Liver (tissue), 9 donors: ENCODE measurements around the gene MBNL2. TPM values are rescaled to one million over a fixed set of nuclear protein-coding genes. Genes with fewer than 3 reads are reported as not detected.

ENCODE experiments used
- DNase-seq: peaks from one replicate; pipeline ENCODE4 v3.0.0-alpha.2; 2017; ENCODE audit warnings: low spot score
- H3K27ac ChIP-seq, 2 donors: one replicate each; pipeline ENCODE4 v1.7.0; 2013; ENCODE audit warnings: inconsistent platforms in 2 of 2, low read length in 2 of 2, control low read depth in 1 of 2, low read depth in 1 of 2, mild to moderate bottlenecking in 1 of 2
- H3K27me3 ChIP-seq, 4 donors: one replicate each; pipeline versions ENCODE4 v1.6.1 to v1.7.0; 2013; ENCODE audit warnings: low read length in 3 of 4, inconsistent platforms in 1 of 4, mild to moderate bottlenecking in 1 of 4, moderate library complexity in 1 of 4; ENCODE audit not compliant: control insufficient read depth in 4 of 4, insufficient read depth in 4 of 4
- H3K36me3 ChIP-seq, 4 donors: one replicate each; pipeline versions ENCODE4 v1.6.1 to v1.7.0; 2013; ENCODE audit warnings: low read length in 3 of 4, mild to moderate bottlenecking in 3 of 4, low read depth in 1 of 4, moderate library complexity in 1 of 4; ENCODE audit not compliant: control insufficient read depth in 4 of 4, insufficient read depth in 3 of 4
- H3K4me1 ChIP-seq, 4 donors: one replicate each; pipeline versions ENCODE4 v1.6.1 to v1.7.0; 2013; ENCODE audit warnings: low read length in 3 of 4, mild to moderate bottlenecking in 3 of 4, moderate library complexity in 1 of 4; ENCODE audit not compliant: control insufficient read depth in 4 of 4, insufficient read depth in 4 of 4
- H3K4me3 ChIP-seq, 3 donors: one replicate each; pipeline versions ENCODE4 v1.6.1 to v1.7.0; 2013; ENCODE audit warnings: low read length in 3 of 3, control low read depth in 1 of 3, low read depth in 1 of 3, mild to moderate bottlenecking in 1 of 3
- H3K9ac ChIP-seq, 2 donors: one replicate each; pipeline ENCODE4 v1.7.0; 2013; ENCODE audit warnings: low read length in 2 of 2, mild to moderate bottlenecking in 2 of 2, moderate library complexity in 2 of 2, control low read depth in 1 of 2, low read depth in 1 of 2
- H3K9me3 ChIP-seq, 4 donors: one replicate each; pipeline versions ENCODE4 v1.6.1 to v1.7.0; 2013; ENCODE audit warnings: low read length in 3 of 4; ENCODE audit not compliant: control insufficient read depth in 4 of 4
- EGR1 ChIP-seq, 2 donors: IDR thresholded peaks; 2 replicates each; pipeline ENCODE4 v1.6.1; 2016 to 2018; ENCODE audit warnings: antibody characterized with exemption in 2 of 2, low read depth in 2 of 2
- FOXA1 ChIP-seq: IDR thresholded peaks from 2 replicates; pipeline ENCODE4 v1.6.1; 2016; ENCODE audit warnings: antibody characterized with exemption
- FOXA2 ChIP-seq: IDR thresholded peaks from 2 replicates; pipeline ENCODE4 v1.6.1; 2016; ENCODE audit warnings: antibody characterized with exemption
- GABPA ChIP-seq, 2 donors: IDR thresholded peaks in 1 of 2; conservative IDR thresholded peaks in 1 of 2; 2 replicates each; pipeline ENCODE4 v1.6.1; 2016; ENCODE audit warnings: antibody characterized with exemption in 2 of 2, mild to moderate bottlenecking in 1 of 2, moderate library complexity in 1 of 2
- HNF4A ChIP-seq, 2 donors: conservative IDR thresholded peaks; 2 replicates each; pipeline ENCODE4 v1.6.1; 2016; ENCODE audit warnings: antibody characterized with exemption in 2 of 2, mild to moderate bottlenecking in 2 of 2
- HNF4G ChIP-seq: IDR thresholded peaks from 2 replicates; pipeline ENCODE4 v1.6.1; 2016; ENCODE audit warnings: antibody characterized with exemption
- JUND ChIP-seq, 2 donors: IDR thresholded peaks; 2 replicates each; pipeline ENCODE4 v1.6.1; 2016; ENCODE audit warnings: antibody characterized with exemption in 2 of 2
- NR2F2 ChIP-seq: IDR thresholded peaks from 2 replicates; pipeline ENCODE4 v1.6.1; 2016; ENCODE audit warnings: antibody characterized with exemption
- RAD21 ChIP-seq, 2 donors: IDR thresholded peaks; 2 replicates each; pipeline ENCODE4 v1.6.1; 2016; ENCODE audit warnings: antibody characterized with exemption in 2 of 2, mild to moderate bottlenecking in 2 of 2
- REST ChIP-seq: IDR thresholded peaks from 2 replicates; pipeline ENCODE4 v1.6.1; 2016; ENCODE audit warnings: antibody characterized with exemption, mild to moderate bottlenecking
- RXRA ChIP-seq, 2 donors: IDR thresholded peaks; 2 replicates each; pipeline ENCODE4 v1.6.1; 2017 to 2018; ENCODE audit warnings: antibody characterized with exemption in 2 of 2, mild to moderate bottlenecking in 1 of 2
- SP1 ChIP-seq: IDR thresholded peaks from 2 replicates; pipeline ENCODE4 v1.6.1; 2018; ENCODE audit warnings: antibody characterized with exemption, mild to moderate bottlenecking
- TAF1 ChIP-seq: conservative IDR thresholded peaks from 2 replicates; pipeline ENCODE4 v1.6.1; 2016; ENCODE audit warnings: antibody characterized with exemption, mild to moderate bottlenecking
- YY1 ChIP-seq: IDR thresholded peaks from 2 replicates; pipeline ENCODE4 v1.6.1; 2016; ENCODE audit warnings: antibody characterized with exemption, mild to moderate bottlenecking
- ZBTB33 ChIP-seq: IDR thresholded peaks from 2 replicates; pipeline ENCODE4 v1.6.1; 2016; ENCODE audit warnings: antibody characterized with exemption
- WGBS: extraction: QIAGEN DNeasy Blood & Tissue Kit; methylation state at CpG from one replicate; pipeline ENCODE4 v1.1.7; 2013; 5-methylcytosine and 5-hydroxymethylcytosine counted together
- polyA plus RNA-seq, 2 donors: library from polyadenylated mRNA; stranded (reverse) in 1 of 2; unstranded in 1 of 2; fragments of 200-250 nt in 1 of 2; fragments of >200 nt in 1 of 2; fragmentation: Nextera tagmentation in 1 of 2; extraction: Ambion mirVana in 1 of 2; gene quantifications; one replicate each; pipeline versions ENCODE4 v1.2.1 to v1.2.3, GENCODE V29; 2013 to 2015
- total RNA-seq, 2 donors: library from RNA; depleted of rRNA; stranded (reverse); fragments of >200 nt; gene quantifications; one replicate each; pipeline ENCODE4 v1.2.3, GENCODE V29; 2014
- TF ChIP-seq, protein P1 (sequence below): fragments of 150-350 bp; IDR thresholded peaks from 2 replicates; pipeline ENCODE4 v1.5.1; 2017; ENCODE audit warnings: improper control_type of control experiment, low read depth, low read length; ENCODE audit not compliant: missing input control
- TF ChIP-seq, protein P2 (sequence below): IDR thresholded peaks from 2 replicates; pipeline ENCODE4 v1.6.1; 2016; ENCODE audit warnings: antibody characterized with exemption
- TF ChIP-seq, protein P3 (sequence below): IDR thresholded peaks from 2 replicates; pipeline ENCODE4 v1.6.1; 2016; ENCODE audit warnings: antibody characterized with exemption
- donor health status: healthy.
- donor health status: healthy.
- donor health status: healthy.
- donor health status: healthy.
- donor health status: healthy.

MBNL2 gene
- total and polyA plus RNA-seq, 4 donors = 16.0 to 49.6 (median 36.8) TPM

DNA sequence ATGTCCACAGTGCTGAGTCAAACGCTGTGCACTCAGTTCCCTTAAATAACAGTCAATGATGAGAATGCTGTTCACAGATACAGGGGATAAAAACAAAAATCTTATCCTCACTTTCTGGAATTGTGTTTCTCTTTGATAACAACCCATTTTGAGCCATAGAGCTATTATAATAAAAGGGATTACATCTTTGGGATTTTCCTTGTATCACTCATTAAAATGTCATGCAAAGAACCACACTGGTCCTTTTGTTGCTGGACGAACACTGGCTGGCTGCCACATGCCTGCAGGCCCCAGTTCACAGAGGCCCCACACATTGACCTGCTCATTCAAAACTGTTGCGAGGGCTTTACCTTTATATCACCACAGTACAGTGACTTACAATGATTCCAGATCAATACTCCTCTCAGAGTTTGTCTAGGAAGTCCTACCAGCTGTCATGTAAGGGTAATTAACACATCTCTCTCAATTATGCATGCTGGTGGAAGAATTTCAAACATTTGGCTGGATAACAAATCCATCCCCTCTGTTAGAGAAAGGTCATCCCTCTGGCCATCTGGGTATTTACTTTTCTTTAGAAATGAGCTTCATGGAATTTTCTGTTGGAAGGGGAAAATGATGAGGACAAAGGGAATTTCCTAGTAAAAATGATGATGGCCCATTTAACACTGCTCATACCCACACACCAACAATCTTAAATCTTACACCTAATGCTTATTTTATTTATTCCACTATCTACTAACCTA, 85.9 kb downstream of the MBNL2 start:
- Histone ChIP-seq H3K27me3 (no peaks in the 10 kb centered on the region), H3K4me1 (peaks cover 22 to 50% (median 32%) of the 10 kb centered on the region in 4 donors), H3K4me3 (no peak overlapping the region), H3K9ac (no peak overlapping the region), H3K9me3 (peaks cover 0 to 2% (median 0%) of the 10 kb centered on the region in 4 donors), H3K27ac (peak overlapping the region; percentile 1 to 33), H3K36me3 (peaks cover 0 to 2% (median 0%) of the 10 kb centered on the region in 4 donors)
- DNase-seq = no peak
- 41% methylated on average over 3 of the region's 3 CpGs for WGBS
- TF ChIP-seq, protein P1, sequence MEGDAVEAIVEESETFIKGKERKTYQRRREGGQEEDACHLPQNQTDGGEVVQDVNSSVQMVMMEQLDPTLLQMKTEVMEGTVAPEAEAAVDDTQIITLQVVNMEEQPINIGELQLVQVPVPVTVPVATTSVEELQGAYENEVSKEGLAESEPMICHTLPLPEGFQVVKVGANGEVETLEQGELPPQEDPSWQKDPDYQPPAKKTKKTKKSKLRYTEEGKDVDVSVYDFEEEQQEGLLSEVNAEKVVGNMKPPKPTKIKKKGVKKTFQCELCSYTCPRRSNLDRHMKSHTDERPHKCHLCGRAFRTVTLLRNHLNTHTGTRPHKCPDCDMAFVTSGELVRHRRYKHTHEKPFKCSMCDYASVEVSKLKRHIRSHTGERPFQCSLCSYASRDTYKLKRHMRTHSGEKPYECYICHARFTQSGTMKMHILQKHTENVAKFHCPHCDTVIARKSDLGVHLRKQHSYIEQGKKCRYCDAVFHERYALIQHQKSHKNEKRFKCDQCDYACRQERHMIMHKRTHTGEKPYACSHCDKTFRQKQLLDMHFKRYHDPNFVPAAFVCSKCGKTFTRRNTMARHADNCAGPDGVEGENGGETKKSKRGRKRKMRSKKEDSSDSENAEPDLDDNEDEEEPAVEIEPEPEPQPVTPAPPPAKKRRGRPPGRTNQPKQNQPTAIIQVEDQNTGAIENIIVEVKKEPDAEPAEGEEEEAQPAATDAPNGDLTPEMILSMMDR = no peak
- TF ChIP-seq RXRA (IDR thresholded peaks at IDR 0.05) = peak; percentile 33 to 54
- TF ChIP-seq SP1 = peak; percentile 57
- peak in 1 of 2 donors; percentile 39 for TF ChIP-seq RAD21 (IDR thresholded peaks at IDR 0.05)
- TF ChIP-seq ZBTB33 = no peak
- peak; percentile 89 for TF ChIP-seq NR2F2
- TF ChIP-seq YY1 = no peak
- no peak for TF ChIP-seq GABPA (IDR thresholded peaks at IDR 0.05 in 1 of 2, conservative IDR thresholded peaks at IDR 0.05 in 1 of 2)
- TF ChIP-seq HNF4G = no peak
- TF ChIP-seq REST = peak; percentile 42
- TF ChIP-seq HNF4A (conservative IDR thresholded peaks at IDR 0.05) = peak; percentile 19 to 21
- TF ChIP-seq EGR1 (IDR thresholded peaks at IDR 0.05; ENCODE audit: low read depth in 2 of 2) = no peak
- TF ChIP-seq FOXA2 = peak; percentile 56
- TF ChIP-seq, protein P2, sequence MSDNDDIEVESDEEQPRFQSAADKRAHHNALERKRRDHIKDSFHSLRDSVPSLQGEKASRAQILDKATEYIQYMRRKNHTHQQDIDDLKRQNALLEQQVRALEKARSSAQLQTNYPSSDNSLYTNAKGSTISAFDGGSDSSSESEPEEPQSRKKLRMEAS = no peak
- TF ChIP-seq TAF1 = no peak
- TF ChIP-seq, protein P3, sequence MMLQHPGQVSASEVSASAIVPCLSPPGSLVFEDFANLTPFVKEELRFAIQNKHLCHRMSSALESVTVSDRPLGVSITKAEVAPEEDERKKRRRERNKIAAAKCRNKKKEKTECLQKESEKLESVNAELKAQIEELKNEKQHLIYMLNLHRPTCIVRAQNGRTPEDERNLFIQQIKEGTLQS = no peak
- no peak for TF ChIP-seq JUND (IDR thresholded peaks at IDR 0.05)
- no peak for TF ChIP-seq FOXA1
